Endothelial cell of umbilical vein (primary cell): Measurements from ENCODE around the gene SLC35F2. TPM values are rescaled to one million over a fixed set of nuclear protein-coding genes. Genes with fewer than 3 reads are reported as not detected.
A peak's percentile ranks its signal among the peaks of the same experiment; 100 is the strongest.

ENCODE experiments used
- BruUV-seq: library from RNA; stranded (reverse); fragments of 400-500 nt; replicated peaks from 2 replicates; lab custom pipeline; 2021; lab: Mats Ljungman, UMichigan
- CTCF ChIA-PET: fragments of 300-600, 350-600 bp; sonication (Branson Sonifier 250); formaldehyde crosslinking; loops from one replicate; lab custom pipeline; 2021; ENCODE audit warnings: antibody characterized with exemption, inconsistent platforms; lab: Charles Lee
- POLR2A ChIA-PET: fragments of 300-600, 350-600 bp; sonication (Branson Sonifier 250); formaldehyde crosslinking; loops from one replicate; lab custom pipeline; 2021; ENCODE audit warnings: antibody characterized with exemption, inconsistent platforms; lab: Charles Lee
- DNase-seq: peaks from one replicate; pipeline ENCODE4 v3.0.0-alpha.2; 2011; ENCODE audit warnings: low read depth, low spot score
- FAIRE-seq: peaks from 2 replicates; lab custom pipeline; 2011; peaks lifted over from hg19 to GRCh38; lab: Jason Lieb, UNC
- H2AFZ ChIP-seq: 2 replicates; pipeline ENCODE4 v1.6.0; 2012; ENCODE audit warnings: low read depth, low read length, control low read depth, inconsistent platforms
- H3K27ac ChIP-seq: 2 replicates; pipeline ENCODE4 v1.5.1; 2011; ENCODE audit warnings: low read depth, mild to moderate bottlenecking, control low read depth, low read length, moderate library complexity; ENCODE audit not compliant: insufficient read depth
- H3K27me3 ChIP-seq, 2 experiments: 2 replicates each; pipeline versions ENCODE4 v1.6.0 to v1.6.1; 2011; ENCODE audit warnings: low read length in 2 of 2, mixed read lengths in 1 of 2; ENCODE audit not compliant: control insufficient read depth in 2 of 2, insufficient read depth in 2 of 2
- H3K36me3 ChIP-seq, 2 experiments: 2 replicates in 1 of 2; 3 replicates in 1 of 2; pipeline ENCODE4 v1.5.1; 2011; ENCODE audit warnings: low read length in 2 of 2, mild to moderate bottlenecking in 1 of 2, moderate library complexity in 1 of 2; ENCODE audit not compliant: control insufficient read depth in 2 of 2, insufficient read depth in 2 of 2; ENCODE audit errors: extremely low read depth in 1 of 2
- H3K4me1 ChIP-seq: 3 replicates; pipeline ENCODE4 v1.5.1; 2011; ENCODE audit warnings: mild to moderate bottlenecking, low read length; ENCODE audit not compliant: control insufficient read depth, insufficient read depth; ENCODE audit errors: extremely low read depth
- H3K4me2 ChIP-seq: 2 replicates; pipeline ENCODE4 v1.6.1; 2011; ENCODE audit warnings: low read length, control low read depth, mixed read lengths; ENCODE audit not compliant: insufficient read depth
- H3K4me3 ChIP-seq, 3 experiments: fragments of 200-600 bp in 1 of 3; sonication (generic), shearing (Covaris generic) in 1 of 3; replicated peaks in 1 of 3; 2 replicates each; pipeline ENCODE4 v1.5.1; 2011 to 2016; ENCODE audit warnings: control low read depth in 3 of 3, low read length in 3 of 3, mild to moderate bottlenecking in 2 of 3, inconsistent platforms in 1 of 3, low read depth in 1 of 3, moderate library complexity in 1 of 3; ENCODE audit not compliant: insufficient read depth in 1 of 3
- H3K79me2 ChIP-seq: 2 replicates; pipeline ENCODE4 v1.6.0; 2012; ENCODE audit warnings: low read length, inconsistent platforms; ENCODE audit not compliant: control insufficient read depth, insufficient read depth
- H3K9ac ChIP-seq: replicated peaks from 2 replicates; pipeline ENCODE3; 2011; ENCODE audit warnings: low read length, control low read depth; ENCODE audit not compliant: insufficient read depth; ENCODE audit errors: extremely low read depth
- H3K9me1 ChIP-seq: replicated peaks from 3 replicates; pipeline ENCODE4 v1.6.0; 2011; ENCODE audit warnings: mild to moderate bottlenecking, low read length; ENCODE audit not compliant: control insufficient read depth, insufficient read depth; ENCODE audit errors: extremely low read depth
- H3K9me3 ChIP-seq: replicated peaks from 2 replicates; pipeline ENCODE4 v1.5.1; 2012; ENCODE audit warnings: low read length, inconsistent platforms; ENCODE audit not compliant: control insufficient read depth, insufficient read depth
- H4K20me1 ChIP-seq: replicated peaks from 2 replicates; pipeline ENCODE3; 2011; ENCODE audit warnings: mild to moderate bottlenecking, low read length; ENCODE audit not compliant: control insufficient read depth, insufficient read depth; ENCODE audit errors: extremely low read depth
- CTCF ChIP-seq, 2 donors: IDR thresholded peaks; 1 replicate in 1 of 2; 2 replicates in 1 of 2; pipeline ENCODE4 v1.5.1; 2011; ENCODE audit warnings: low read length in 2 of 2, mild to moderate bottlenecking in 2 of 2, moderate library complexity in 2 of 2, control low read depth in 1 of 2, inconsistent platforms in 1 of 2, low read depth in 1 of 2; ENCODE audit not compliant: insufficient read depth in 1 of 2; ENCODE audit errors: extremely low read depth in 1 of 2
- EZH2 ChIP-seq: IDR thresholded peaks from 2 replicates; pipeline ENCODE4 v1.6.1; 2012; ENCODE audit warnings: borderline replicate concordance, low read depth, mild to moderate bottlenecking, moderate library complexity, low read length, inconsistent platforms; ENCODE audit not compliant: severe bottlenecking
- FOS ChIP-seq: IDR thresholded peaks from 2 replicates; pipeline ENCODE4 v1.6.1; 2011; ENCODE audit warnings: mild to moderate bottlenecking, low read length, moderate library complexity, borderline replicate concordance; ENCODE audit not compliant: insufficient read depth
- GATA2 ChIP-seq: IDR thresholded peaks from 2 replicates; pipeline ENCODE4 v1.7.0; 2011; ENCODE audit warnings: low read depth, mild to moderate bottlenecking, moderate library complexity, mixed read lengths, low read length; ENCODE audit not compliant: insufficient read length, insufficient read depth
- JUN ChIP-seq: IDR thresholded peaks from 2 replicates; pipeline ENCODE4 v1.6.1; 2011; ENCODE audit warnings: borderline replicate concordance, low read depth; ENCODE audit not compliant: insufficient read length, insufficient read depth
- MAX ChIP-seq: IDR thresholded peaks from 2 replicates; pipeline ENCODE4 v1.6.1; 2011; ENCODE audit not compliant: insufficient read depth, insufficient read length
- MYC ChIP-seq: IDR thresholded peaks from one replicate; pipeline ENCODE4 v1.6.1; 2011; ENCODE audit warnings: mild to moderate bottlenecking, low read depth, low read length
- POLR2A ChIP-seq: IDR thresholded peaks from 2 replicates; pipeline ENCODE4 v1.6.1; 2012; ENCODE audit warnings: low read depth, mild to moderate bottlenecking, control low read depth, low read length
- POLR2AphosphoS5 ChIP-seq: IDR thresholded peaks from 2 replicates; pipeline ENCODE4 v1.6.1; 2012; ENCODE audit warnings: low read depth, mild to moderate bottlenecking, control low read depth, low read length, moderate library complexity; ENCODE audit not compliant: insufficient read depth
- dilution Hi-C: fragments of 300-500 bp; cut with MboI; formaldehyde crosslinking; loops from one replicate; pipeline ENCODE4 v1.15.0; 2019; ENCODE audit warnings: low sequenced_read_pairs; ENCODE audit not compliant: extremely low pct_ligation_motif_present
- intact Hi-C: fragments of 100-400 bp; cut with micrococcal nuclease; formaldehyde crosslinking; loops from one replicate; pipeline ENCODE4 v1.10.0; 2022
- polyA plus RNA-seq, 4 experiments: library from polyadenylated mRNA; depleted of rRNA in 3 of 4; stranded (reverse) in 3 of 4; unstranded in 1 of 4; fragments of >200 nt; gene quantifications; 2 replicates each; pipeline versions ENCODE4 v1.2.1 to v1.2.3, GENCODE V29; 2011 to 2012; ENCODE audit warnings: missing spikeins in 1 of 4
- total RNA-seq: library from RNA; stranded (reverse); gene quantifications from 2 replicates; pipeline ENCODE4 v1.2.3, GENCODE V29; 2021

SLC35F2 gene
- total and polyA plus RNA-seq, 2 donors (not counting 3 experiments of a cell fraction or from before 2014, with no cell fraction given) = 41.0 to 59.7 TPM

- Histone ChIP-seq H3K36me3 (no peaks in the 10 kb centered on the region), H3K4me3 (no peak overlapping the region), H3K27me3 (no peaks in the 10 kb centered on the region), H3K9me1 (no peaks in the 10 kb centered on the region), H3K4me1 (no peaks in the 10 kb centered on the region), H4K20me1 (no peaks in the 10 kb centered on the region), H3K9me3 (no peaks in the 10 kb centered on the region), H2AFZ (no peak overlapping the region), H3K27ac (no peak overlapping the region), H3K79me2 (no peaks in the 10 kb centered on the region), H3K4me2 (no peak overlapping the region), H3K9ac (no peak overlapping the region)
- FAIRE-seq (peak; percentile 54), DNase-seq (no peak)
- POLR2A ChIA-PET = no interaction called here
- dilution Hi-C loops = no loop called here
- TF ChIP-seq CTCF (IDR thresholded peaks at IDR 0.05; ENCODE audit: extremely low read depth in 1 of 2, insufficient read depth in 1 of 2, low read depth in 1 of 2, low read length in 2 of 2) (no peak), MYC (no peak), EZH2 (no peak), MAX (no peak), GATA2 (no peak), JUN (no peak), POLR2AphosphoS5 (no peak), POLR2A (no peak), FOS (no peak)
- intact Hi-C loops = no loop called here
- BruUV-seq = no TSS peak
- CTCF ChIA-PET = interaction anchor here (0.7 to 1.7 kb wide), 5 partner anchors 8 to 233 kb away, joined by 3 to 4 read pairs (median 3); no protein-coding TSS in a partner anchor
Measured at GRCh38 chr11:107778839-107779517, 79.6 kb downstream of the SLC35F2 start.
